T-helper 1 cell treated with Interleukin-12 subunit alpha and Interleukin-12 subunit beta and Interleukin-4 antibody, amounts not matched to agents 30 μg/mL and 1 μg/mL, for 36 hours (primary cell): ENCODE results near the gene BTBD18.

Experiments used
- H3K27ac Mint-ChIP-seq: one replicate; pipeline ENCODE4 v1.8.0; 2021; ENCODE audit warnings: mild to moderate bottlenecking, mixed read lengths
- H3K27me3 Mint-ChIP-seq: one replicate; pipeline ENCODE4 v1.8.0; 2021; ENCODE audit warnings: low read depth, mixed read lengths
- H3K36me3 Mint-ChIP-seq: one replicate; pipeline ENCODE4 v1.8.0; 2021; ENCODE audit warnings: low read depth, mixed read lengths
- H3K4me1 Mint-ChIP-seq: one replicate; pipeline ENCODE4 v1.8.0; 2021; ENCODE audit warnings: low read depth, mixed read lengths
- H3K4me3 Mint-ChIP-seq: one replicate; pipeline ENCODE4 v1.8.0; 2021; ENCODE audit warnings: mild to moderate bottlenecking, moderate library complexity, mixed read lengths
- H3K9me3 Mint-ChIP-seq: one replicate; pipeline ENCODE4 v1.8.0; 2021; ENCODE audit warnings: mixed read lengths

The BTBD18 gene

GRCh38 chr11:57785072-57785471, 33.5 kb upstream of the BTBD18 start:
- Mint-ChIP-seq H3K27me3 (no peaks in the 10 kb centered on the region), H3K9me3 (no peaks in the 10 kb centered on the region), H3K4me3 (no peak overlapping the region), H3K27ac (no peak overlapping the region), H3K4me1 (peaks cover 20% of the 10 kb centered on the region), H3K36me3 (peaks cover 3% of the 10 kb centered on the region)

GRCh38 chr11:57781529-57781943, 29.9 kb upstream of the BTBD18 start:
- Mint-ChIP-seq H3K27ac (no peak overlapping the region), H3K4me1 (peaks cover 24% of the 10 kb centered on the region), H3K4me3 (no peak overlapping the region), H3K36me3 (peaks cover 3% of the 10 kb centered on the region), H3K27me3 (no peaks in the 10 kb centered on the region), H3K9me3 (no peaks in the 10 kb centered on the region)

DNA sequence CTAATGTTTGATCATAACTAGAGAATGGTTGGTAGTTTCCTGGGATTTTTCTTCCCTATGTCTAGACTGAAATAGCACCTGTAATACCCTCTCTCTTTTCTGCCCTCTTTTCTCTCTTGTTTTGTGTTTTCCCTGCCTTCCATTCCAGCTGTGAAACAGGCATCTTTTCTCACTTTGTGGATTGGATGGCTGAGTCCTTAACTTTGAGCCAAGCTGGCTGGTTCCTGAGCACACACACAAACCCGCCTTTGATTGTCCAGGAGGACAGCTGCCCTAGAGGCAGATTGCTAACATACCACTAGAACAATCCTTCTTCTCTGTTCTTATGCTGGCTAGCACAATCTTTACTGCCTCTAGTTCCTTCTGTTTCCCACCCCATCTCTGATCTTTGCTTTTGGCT, 27.7 kb upstream of the BTBD18 start:
- Mint-ChIP-seq H3K4me1 (peaks cover 19% of the 10 kb centered on the region), H3K36me3 (peaks cover 2% of the 10 kb centered on the region), H3K27ac (no peak overlapping the region), H3K9me3 (no peaks in the 10 kb centered on the region), H3K4me3 (no peak overlapping the region), H3K27me3 (no peaks in the 10 kb centered on the region)

- Mint-ChIP-seq H3K27me3 (no peaks in the 10 kb centered on the region), H3K4me1 (peaks cover 21% of the 10 kb centered on the region), H3K27ac (no peak overlapping the region), H3K9me3 (no peaks in the 10 kb centered on the region), H3K36me3 (peaks cover 2% of the 10 kb centered on the region), H3K4me3 (no peak overlapping the region)
Observed at GRCh38 chr11:57778318-57779037, 26.9 kb upstream of the BTBD18 start.

- H3K4me3 Mint-ChIP-seq, result no peak overlapping the region
- H3K4me1 Mint-ChIP-seq, result peaks cover 21% of the 10 kb centered on the region
- no peaks in the 10 kb centered on the region for H3K27me3 Mint-ChIP-seq
- peaks cover 2% of the 10 kb centered on the region for H3K36me3 Mint-ChIP-seq
- no peak overlapping the region for H3K27ac Mint-ChIP-seq
- H3K9me3 Mint-ChIP-seq, result no peaks in the 10 kb centered on the region
Observed at GRCh38 chr11:57777969-57778317, 26.3 kb upstream of the BTBD18 start.

- Mint-ChIP-seq H3K4me1 (peaks cover 25% of the 10 kb centered on the region), H3K27me3 (no peaks in the 10 kb centered on the region), H3K9me3 (no peaks in the 10 kb centered on the region), H3K4me3 (no peak overlapping the region), H3K27ac (no peak overlapping the region), H3K36me3 (peaks cover 2% of the 10 kb centered on the region)
Observed at GRCh38 chr11:57776577-57777210, 25.1 kb upstream of the BTBD18 start.

- H3K4me3 Mint-ChIP-seq, result no peak overlapping the region
- H3K27ac Mint-ChIP-seq, result no peak overlapping the region
- H3K36me3 Mint-ChIP-seq, result peaks cover 2% of the 10 kb centered on the region
- no peaks in the 10 kb centered on the region for H3K9me3 Mint-ChIP-seq
- H3K27me3 Mint-ChIP-seq, result no peaks in the 10 kb centered on the region
- H3K4me1 Mint-ChIP-seq, result peaks cover 24% of the 10 kb centered on the region
Observed at GRCh38 chr11:57776031-57776521, 24.5 kb upstream of the BTBD18 start.

DNA sequence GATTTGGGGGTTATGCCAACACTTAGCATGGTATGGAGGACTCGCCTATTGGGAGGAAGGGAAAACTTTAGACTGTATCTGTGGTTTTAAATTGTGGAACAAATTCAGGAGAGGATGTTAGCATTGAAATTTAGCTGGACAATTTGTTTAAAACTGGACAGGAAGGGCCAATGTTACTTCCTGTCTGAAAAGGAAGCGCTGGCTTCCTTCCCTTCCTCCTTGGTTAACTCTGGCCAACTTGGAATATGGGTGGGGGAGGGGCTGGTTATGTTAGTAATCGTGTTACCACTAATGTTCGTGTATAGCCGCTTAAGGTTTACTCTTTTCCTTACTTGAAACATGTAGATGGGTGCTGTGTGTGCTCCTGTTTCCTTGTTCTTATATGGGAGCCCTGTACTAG, 23.9 kb upstream of the BTBD18 start:
- Mint-ChIP-seq H3K4me3 (no peak overlapping the region), H3K27ac (no peak overlapping the region), H3K36me3 (peaks cover 2% of the 10 kb centered on the region), H3K9me3 (no peaks in the 10 kb centered on the region), H3K4me1 (peaks cover 24% of the 10 kb centered on the region), H3K27me3 (no peaks in the 10 kb centered on the region)

GRCh38 chr11:57773026-57773598, 21.5 kb upstream of the BTBD18 start:
- H3K9me3 Mint-ChIP-seq, result no peaks in the 10 kb centered on the region

DNA sequence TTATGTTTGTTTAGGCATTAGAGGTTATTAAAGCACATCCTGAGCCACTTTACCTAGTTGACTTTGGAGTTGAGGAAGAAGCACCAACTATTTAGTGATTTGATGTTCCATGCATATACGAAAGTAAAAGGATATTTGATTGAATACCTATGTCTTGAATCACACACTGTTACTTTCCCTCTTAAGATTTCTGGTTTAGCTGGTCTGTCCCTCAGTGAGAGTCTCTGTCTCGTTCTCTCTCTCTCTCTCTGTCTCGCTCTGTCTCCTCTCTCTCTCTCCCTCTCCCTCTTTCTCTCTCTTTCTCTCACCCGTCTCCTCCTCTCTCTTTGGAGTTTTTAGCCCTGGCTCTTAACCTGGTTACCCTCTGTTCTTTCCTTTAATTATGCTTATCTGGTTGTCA, 20.9 kb upstream of the BTBD18 start:
- H3K27ac Mint-ChIP-seq, result no peak overlapping the region
- H3K4me1 Mint-ChIP-seq, result peaks cover 15% of the 10 kb centered on the region
- H3K27me3 Mint-ChIP-seq, result no peaks in the 10 kb centered on the region

More at GRCh38 chr11:57773026-57773598, 21.5 kb upstream of the BTBD18 start:
- H3K27me3 Mint-ChIP-seq, result no peaks in the 10 kb centered on the region
- H3K36me3 Mint-ChIP-seq, result no peaks in the 10 kb centered on the region
- H3K4me1 Mint-ChIP-seq, result peaks cover 15% of the 10 kb centered on the region
- H3K27ac Mint-ChIP-seq, result no peak overlapping the region
- H3K4me3 Mint-ChIP-seq, result no peak overlapping the region

DNA sequence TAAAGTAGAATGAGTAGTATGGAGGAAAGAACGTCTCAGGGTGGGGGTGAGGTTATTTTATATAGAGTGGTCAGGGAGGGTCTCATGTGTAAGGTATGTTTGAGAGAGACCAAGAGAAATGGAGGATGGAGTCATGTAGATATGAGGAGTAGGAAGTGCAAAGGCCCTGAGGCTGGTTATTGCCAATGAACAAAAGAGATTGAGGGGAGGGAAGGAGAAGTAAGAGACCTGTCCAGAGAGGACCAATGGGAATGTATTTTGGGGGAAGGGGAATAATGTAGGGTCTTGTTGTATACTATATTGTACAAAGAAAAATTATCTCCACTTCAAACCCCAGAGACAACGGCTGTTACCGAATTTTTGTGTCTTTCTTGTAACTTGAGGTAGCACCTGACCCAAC, 19.7 kb upstream of the BTBD18 start:
- Mint-ChIP-seq H3K27ac (no peak overlapping the region), H3K27me3 (no peaks in the 10 kb centered on the region), H3K4me3 (no peak overlapping the region), H3K9me3 (no peaks in the 10 kb centered on the region), H3K4me1 (peaks cover 15% of the 10 kb centered on the region), H3K36me3 (no peaks in the 10 kb centered on the region)

More for the DNA sequence above, 20.9 kb upstream of the BTBD18 start:
- Mint-ChIP-seq H3K9me3 (no peaks in the 10 kb centered on the region), H3K36me3 (no peaks in the 10 kb centered on the region), H3K4me3 (no peak overlapping the region)

- no peaks in the 10 kb centered on the region for H3K9me3 Mint-ChIP-seq
- no peak overlapping the region for H3K27ac Mint-ChIP-seq
- no peak overlapping the region for H3K4me3 Mint-ChIP-seq
- no peaks in the 10 kb centered on the region for H3K27me3 Mint-ChIP-seq
- peaks cover 15% of the 10 kb centered on the region for H3K4me1 Mint-ChIP-seq
- H3K36me3 Mint-ChIP-seq, result no peaks in the 10 kb centered on the region
Observed at GRCh38 chr11:57770793-57771192, 19.2 kb upstream of the BTBD18 start.

DNA sequence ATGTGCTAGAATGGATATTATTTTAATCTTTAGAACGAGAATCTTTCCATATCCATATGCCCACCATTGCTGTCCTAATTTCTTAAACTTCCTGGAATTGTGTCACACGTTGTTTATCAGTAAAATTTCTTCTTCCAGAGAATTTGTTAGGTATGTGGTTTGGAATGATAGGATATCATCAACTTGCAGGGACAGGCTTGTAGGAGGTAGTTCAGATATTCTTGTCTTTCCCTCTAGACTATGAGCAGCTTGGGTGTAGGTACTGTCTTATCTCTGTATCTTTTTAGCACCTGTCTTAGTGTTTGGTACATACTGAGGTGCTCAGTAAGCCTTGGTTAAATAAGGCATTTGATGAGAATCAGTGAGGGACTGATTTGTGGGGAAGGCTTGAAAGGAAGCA, 13.4 kb upstream of the BTBD18 start:
- H3K9me3 Mint-ChIP-seq, result no peaks in the 10 kb centered on the region
- no peak overlapping the region for H3K4me3 Mint-ChIP-seq
- H3K27me3 Mint-ChIP-seq, result peaks cover 3% of the 10 kb centered on the region
- no peaks in the 10 kb centered on the region for H3K36me3 Mint-ChIP-seq
- H3K4me1 Mint-ChIP-seq, result peaks cover 20% of the 10 kb centered on the region
- H3K27ac Mint-ChIP-seq, result no peak overlapping the region

DNA sequence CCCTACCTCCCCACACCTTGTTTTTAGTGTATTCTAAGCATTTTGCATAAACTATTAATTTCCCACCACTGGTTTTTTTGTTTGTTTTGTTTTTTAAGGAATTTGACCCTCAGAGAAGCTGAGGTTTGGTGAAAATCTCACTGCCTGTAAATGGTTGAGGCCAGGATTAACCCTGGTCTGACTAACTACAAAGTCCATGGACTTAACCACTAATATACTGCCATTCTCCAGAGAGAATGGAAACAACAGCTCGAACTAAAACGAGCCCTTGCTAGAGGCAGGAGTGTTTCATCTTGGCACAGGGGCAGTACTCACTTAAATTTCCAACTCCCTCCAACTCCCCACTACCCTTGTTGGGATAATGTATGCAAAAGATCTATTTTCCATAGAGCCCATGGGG, 12.9 kb upstream of the BTBD18 start:
- H3K27ac Mint-ChIP-seq, result no peak overlapping the region

GRCh38 chr11:57764021-57764420, 12.4 kb upstream of the BTBD18 start:
- Mint-ChIP-seq H3K4me1 (peaks cover 17% of the 10 kb centered on the region), H3K36me3 (no peaks in the 10 kb centered on the region), H3K27ac (no peak overlapping the region), H3K9me3 (no peaks in the 10 kb centered on the region), H3K27me3 (peaks cover 3% of the 10 kb centered on the region), H3K4me3 (no peak overlapping the region)

More for the DNA sequence above, 12.9 kb upstream of the BTBD18 start:
- Mint-ChIP-seq H3K9me3 (no peaks in the 10 kb centered on the region), H3K27me3 (peaks cover 3% of the 10 kb centered on the region), H3K36me3 (no peaks in the 10 kb centered on the region), H3K4me3 (no peak overlapping the region), H3K4me1 (peaks cover 20% of the 10 kb centered on the region)
